ENCODE results near the gene RICTOR.

RICTOR gene

GRCh38 chr5:39108987-39109386 is 34.8 kb upstream of the RICTOR start:
- no peaks in the 10 kb centered on the region for H3K36me3 ChIP-seq (replicated peaks; ENCODE audit: low read depth, low read length)
- H3K4me2 ChIP-seq (ENCODE audit: low read length), result no peak overlapping the region
- H3K79me2 ChIP-seq (ENCODE audit: low read length), result no peaks in the 10 kb centered on the region
- H3K27ac ChIP-seq (ENCODE audit: low read length), result no peak overlapping the region
- no peaks in the 10 kb centered on the region for H4K20me1 ChIP-seq (ENCODE audit: insufficient read depth, low read length)
- no peaks in the 10 kb centered on the region for H3K27me3 ChIP-seq (ENCODE audit: low read depth, low read length)
- H3K4me1 ChIP-seq (ENCODE audit: low read length), result peaks cover 9% of the 10 kb centered on the region
- no peak overlapping the region for H3K9ac ChIP-seq (ENCODE audit: low read length)
- H3K4me3 ChIP-seq (ENCODE audit: low read length), result no peak overlapping the region
- TF ChIP-seq EZH2phosphoT487 (IDR thresholded peaks at IDR 0.05; ENCODE audit: low read depth), result no peak
- no peak for TF ChIP-seq CTCF (IDR thresholded peaks at IDR 0.05; ENCODE audit: low read depth, low read length)
- H2AFZ ChIP-seq (ENCODE audit: low read depth, low read length), result no peak overlapping the region
- no peaks in the 10 kb centered on the region for H3K9me3 ChIP-seq (ENCODE audit: insufficient read depth, low read length)

GRCh38 chr5:39107350-39107749 is 33.2 kb upstream of the RICTOR start:
- Histone ChIP-seq H3K27me3 (ENCODE audit: low read depth, low read length) (no peaks in the 10 kb centered on the region), H3K4me1 (ENCODE audit: low read length) (peaks cover 9% of the 10 kb centered on the region), H3K4me2 (ENCODE audit: low read length) (no peak overlapping the region), H3K9ac (ENCODE audit: low read length) (no peak overlapping the region), H3K27ac (ENCODE audit: low read length) (no peak overlapping the region), H3K36me3 (replicated peaks; ENCODE audit: low read depth, low read length) (no peaks in the 10 kb centered on the region), H3K4me3 (ENCODE audit: low read length) (no peak overlapping the region), H3K79me2 (ENCODE audit: low read length) (no peaks in the 10 kb centered on the region), H4K20me1 (ENCODE audit: insufficient read depth, low read length) (no peaks in the 10 kb centered on the region), H3K9me3 (ENCODE audit: insufficient read depth, low read length) (no peaks in the 10 kb centered on the region), H2AFZ (ENCODE audit: low read depth, low read length) (no peak overlapping the region)
- no peak for TF ChIP-seq EZH2phosphoT487 (IDR thresholded peaks at IDR 0.05; ENCODE audit: low read depth)
- TF ChIP-seq CTCF (IDR thresholded peaks at IDR 0.05; ENCODE audit: low read depth, low read length), result no peak

GRCh38 chr5:39106322-39106721 is 32.1 kb upstream of the RICTOR start:
- Histone ChIP-seq H3K4me2 (ENCODE audit: low read length) (peak overlapping the region; percentile 16; the same call in 1 of the 2 replicates), H4K20me1 (ENCODE audit: insufficient read depth, low read length) (no peaks in the 10 kb centered on the region), H3K9me3 (ENCODE audit: insufficient read depth, low read length) (no peaks in the 10 kb centered on the region), H3K79me2 (ENCODE audit: low read length) (no peaks in the 10 kb centered on the region), H3K4me3 (ENCODE audit: low read length) (no peak overlapping the region; the same call in 1 of the 2 replicates), H3K9ac (ENCODE audit: low read length) (no peak overlapping the region), H3K4me1 (ENCODE audit: low read length) (peaks cover 9% of the 10 kb centered on the region), H3K27me3 (ENCODE audit: low read depth, low read length) (no peaks in the 10 kb centered on the region), H3K36me3 (replicated peaks; ENCODE audit: low read depth, low read length) (no peaks in the 10 kb centered on the region), H2AFZ (ENCODE audit: low read depth, low read length) (no peak overlapping the region), H3K27ac (ENCODE audit: low read length) (no peak overlapping the region)
- TF ChIP-seq CTCF (IDR thresholded peaks at IDR 0.05; ENCODE audit: low read depth, low read length) (peak; percentile 29), EZH2phosphoT487 (IDR thresholded peaks at IDR 0.05; ENCODE audit: low read depth) (no peak)

GRCh38 chr5:39104221-39104620 is 30.0 kb upstream of the RICTOR start:
- no peak overlapping the region for H3K4me2 ChIP-seq (ENCODE audit: low read length)
- no peak overlapping the region for H3K4me3 ChIP-seq (ENCODE audit: low read length)
- peaks cover 9% of the 10 kb centered on the region for H3K4me1 ChIP-seq (ENCODE audit: low read length)
- no peaks in the 10 kb centered on the region for H3K36me3 ChIP-seq (replicated peaks; ENCODE audit: low read depth, low read length)
- H3K9ac ChIP-seq (ENCODE audit: low read length), result no peak overlapping the region
- H2AFZ ChIP-seq (ENCODE audit: low read depth, low read length), result no peak overlapping the region
- H3K79me2 ChIP-seq (ENCODE audit: low read length), result no peaks in the 10 kb centered on the region
- no peaks in the 10 kb centered on the region for H4K20me1 ChIP-seq (ENCODE audit: insufficient read depth, low read length)
- no peaks in the 10 kb centered on the region for H3K9me3 ChIP-seq (ENCODE audit: insufficient read depth, low read length)
- H3K27me3 ChIP-seq (ENCODE audit: low read depth, low read length), result no peaks in the 10 kb centered on the region
- no peak overlapping the region for H3K27ac ChIP-seq (ENCODE audit: low read length)
- TF ChIP-seq EZH2phosphoT487 (IDR thresholded peaks at IDR 0.05; ENCODE audit: low read depth), result no peak
- no peak for TF ChIP-seq CTCF (IDR thresholded peaks at IDR 0.05; ENCODE audit: low read depth, low read length)

Data from OCI-LY3 (cell line).